NOMO-1 treated with dmso at 0.1 percent for 144 hours (cell line): ENCODE data around the gene C6orf47.
A peak's percentile ranks its signal among the peaks of the same experiment; 100 is the strongest.

Source experiments
- DNase-seq: peaks from one replicate; lab custom pipeline; 2025; ENCODE audit not compliant: unreplicated experiment; lab: John Stamatoyannopoulos, UW

C6orf47 gene

DNA sequence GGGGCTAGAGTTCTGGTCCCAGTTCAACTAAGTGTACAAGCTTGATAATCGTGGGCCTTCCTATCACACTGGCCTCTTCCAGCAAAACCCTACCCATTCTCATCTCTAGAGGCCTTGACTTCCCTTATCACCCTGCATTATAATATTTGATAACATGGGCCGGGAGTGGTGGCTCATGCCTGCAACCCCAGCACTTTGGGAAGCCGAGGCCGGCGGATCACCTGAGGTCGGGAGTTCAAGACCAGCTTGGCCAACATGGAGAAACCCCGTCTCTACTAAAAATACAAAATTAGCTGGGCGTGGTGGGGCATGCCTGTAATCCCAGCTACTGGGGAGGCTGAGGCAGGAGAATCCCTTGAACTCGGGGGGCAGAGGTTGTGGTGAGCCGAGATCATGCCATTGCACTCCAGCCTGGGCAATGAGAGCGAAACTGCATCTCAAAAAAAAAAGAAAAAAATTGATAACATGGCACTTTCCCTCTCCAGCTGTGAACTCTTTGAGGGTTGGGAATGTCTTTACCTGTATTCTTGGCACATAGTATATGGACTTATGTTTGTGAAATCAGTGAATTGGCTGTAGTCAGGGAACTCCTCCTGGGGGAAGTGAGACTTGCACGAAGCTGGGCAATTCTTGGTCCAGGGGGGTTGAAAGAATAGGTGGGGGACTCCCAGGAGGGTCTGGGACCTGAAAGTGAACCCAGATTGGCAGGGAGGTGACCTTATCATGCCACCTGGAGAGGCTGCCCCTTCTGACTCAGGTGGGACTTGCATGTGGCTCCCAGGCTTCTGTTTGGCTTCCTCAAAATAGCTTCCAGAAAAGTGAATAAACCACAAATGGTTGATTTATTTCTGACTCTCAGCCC is 915 bp upstream of the C6orf47 start:
- no peak for DNase-seq

GRCh38 chr6:31659649-31660380 is 763 bp downstream of the C6orf47 start:
- DNase-seq = peak; percentile 32

- no peak for DNase-seq
These were observed 1.5 kb downstream of the C6orf47 start for GRCh38 chr6:31658983-31659648.

DNA sequence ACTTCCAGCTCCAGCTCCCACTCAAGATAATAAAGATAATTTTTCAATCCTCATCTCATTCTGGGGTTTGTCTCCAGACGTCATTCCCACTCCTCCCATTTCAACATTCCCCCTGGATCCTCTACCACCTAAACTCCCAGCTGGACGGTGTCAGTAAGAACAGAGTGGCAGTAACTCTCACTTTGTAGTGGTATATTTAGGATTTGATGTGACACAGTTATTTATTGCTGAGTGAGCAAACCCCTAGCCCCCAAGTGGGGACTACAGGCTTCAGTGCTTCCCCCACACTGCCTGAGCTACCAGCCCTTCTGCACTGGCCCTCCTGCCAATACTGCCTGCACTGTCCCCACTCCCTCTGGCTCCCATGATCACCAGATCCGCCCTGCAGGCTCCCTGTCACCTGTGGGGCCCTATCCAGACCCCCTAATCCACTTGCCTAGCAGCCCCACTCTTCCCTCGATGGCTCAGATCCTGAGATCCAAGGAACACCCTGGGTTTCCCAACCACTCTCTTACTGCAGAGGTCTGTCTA is 2.4 kb downstream of the C6orf47 start:
- DNase-seq = no peak

GRCh38 chr6:31657406-31658157 is 3.0 kb downstream of the C6orf47 start:
- DNase-seq = no peak

DNA sequence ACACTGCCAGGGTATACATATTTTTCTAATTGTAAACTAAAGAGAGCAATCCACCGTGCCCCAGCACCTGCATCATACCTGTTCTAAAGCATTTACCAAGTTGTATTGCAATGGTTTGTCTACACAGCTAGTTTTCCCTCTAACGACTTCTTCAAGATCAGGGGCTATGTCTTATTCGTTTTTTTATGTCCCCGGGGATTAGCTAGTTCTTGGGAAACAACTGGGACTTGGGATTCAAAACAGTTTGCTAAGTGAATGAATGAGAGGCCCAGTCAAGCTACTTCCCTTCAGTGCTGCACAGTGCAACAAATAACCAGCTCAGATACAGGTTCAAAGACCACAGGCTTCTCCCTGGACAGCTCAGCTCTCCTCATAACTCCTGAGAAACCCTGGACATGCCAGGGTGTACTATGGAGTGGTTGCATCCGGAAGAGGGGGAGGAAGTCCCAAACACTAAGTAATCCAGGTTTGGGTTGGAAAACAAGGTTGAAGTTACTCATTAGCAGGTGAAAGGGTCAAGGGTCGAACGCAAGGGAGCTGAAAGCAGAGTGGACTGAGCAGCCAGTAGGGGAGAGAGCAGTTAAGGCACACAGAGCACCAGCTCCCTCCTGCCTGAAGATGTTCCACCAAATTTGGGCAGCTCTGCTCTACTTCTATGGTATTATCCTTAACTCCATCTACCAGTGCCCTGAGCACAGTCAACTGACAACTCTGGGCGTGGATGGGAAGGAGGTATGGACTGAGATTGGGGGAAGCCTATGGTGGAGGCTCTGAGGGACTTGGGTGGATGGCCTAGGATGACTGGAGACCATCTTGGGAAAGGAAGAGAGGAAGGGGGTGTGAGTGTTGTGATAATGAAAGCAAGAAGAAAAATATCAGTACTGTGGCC is 5.0 kb downstream of the C6orf47 start, which contains the start of gene APOM:
TSS of gene APOM (plus strand) at position 546 of the 889 bp plus-strand sequence. CDS start at position 619, 73 bp downstream.
- no peak for DNase-seq

- no peak for DNase-seq
These were observed 5.8 kb downstream of the C6orf47 start for GRCh38 chr6:31654574-31655348.

- DNase-seq = peak; percentile 94
These were observed 7.5 kb downstream of the C6orf47 start for GRCh38 chr6:31652925-31653724.

GRCh38 chr6:31651602-31652191 is 8.9 kb downstream of the C6orf47 start:
- DNase-seq = peak; percentile 58

DNA sequence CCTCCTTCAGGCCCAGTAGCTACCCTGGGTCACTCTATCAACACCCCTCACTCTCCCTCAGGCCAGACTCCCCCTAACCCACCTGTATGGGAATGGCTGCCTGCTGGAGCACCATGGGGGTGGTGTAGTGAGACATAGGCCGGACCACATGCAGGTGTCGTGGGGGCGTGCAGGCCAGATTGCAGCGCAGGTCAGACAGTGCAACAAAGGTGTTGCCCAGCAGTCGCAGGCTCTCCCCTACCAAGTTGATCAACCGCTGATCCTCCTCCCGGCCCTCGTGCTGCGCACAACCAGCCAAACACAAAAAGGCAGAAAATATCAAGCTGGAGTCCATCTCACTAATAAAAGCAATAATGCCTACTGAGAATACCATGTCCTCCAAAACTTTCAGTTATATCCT is 15.3 kb downstream of the C6orf47 start:
- no peak for DNase-seq

GRCh38 chr6:31643818-31644454 is 16.6 kb downstream of the C6orf47 start:
- DNase-seq = no peak

- no peak for DNase-seq
These were observed 17.6 kb downstream of the C6orf47 start for GRCh38 chr6:31642798-31643570.

DNA sequence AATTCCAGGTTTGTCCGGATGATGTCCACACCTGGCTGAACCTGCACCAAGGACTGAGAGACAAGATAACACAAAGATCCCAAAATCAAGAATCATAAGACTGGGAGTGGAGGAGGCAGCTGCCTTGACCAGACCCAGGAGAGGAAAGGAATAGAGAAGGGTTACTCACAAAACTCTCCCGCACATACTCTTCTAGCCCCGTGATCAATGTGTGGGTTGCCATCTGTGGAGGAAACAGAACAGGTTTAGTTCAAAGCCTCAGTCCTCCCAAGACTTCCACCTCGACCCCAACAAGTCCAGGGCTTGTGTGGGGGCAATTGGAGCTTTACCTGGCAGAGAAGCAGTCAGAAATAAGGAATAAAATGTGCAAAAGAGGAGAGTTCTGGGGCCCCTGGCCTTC is 19.2 kb downstream of the C6orf47 start:
- DNase-seq = no peak

GRCh38 chr6:31640612-31641011 is 20.0 kb downstream of the C6orf47 start:
- DNase-seq = no peak

- no peak for DNase-seq
These were observed 21.1 kb downstream of the C6orf47 start for GRCh38 chr6:31639449-31639861.

DNA sequence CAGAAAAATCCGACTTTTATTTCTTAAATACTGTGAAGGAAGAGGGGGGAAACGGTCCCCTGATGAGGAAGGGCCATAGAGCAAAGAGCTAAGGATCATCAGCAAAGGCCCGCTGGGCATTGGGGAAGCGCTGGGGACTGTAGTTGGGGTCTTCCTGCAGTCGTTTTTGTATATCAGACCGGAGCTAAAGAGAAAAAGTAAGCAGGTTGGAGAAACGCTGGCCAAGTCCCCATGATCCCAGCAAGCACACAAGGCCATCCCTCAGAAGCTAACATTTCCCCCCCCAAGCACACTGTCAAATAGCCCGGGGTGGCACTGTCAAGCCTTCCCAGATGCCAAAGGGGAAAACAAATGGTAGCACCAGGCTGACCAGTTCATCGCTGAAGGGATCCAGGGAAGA is 21.5 kb downstream of the C6orf47 start:
- no peak for DNase-seq
